Measurements from ENCODE around the gene GRHL1.

Gene GRHL1

DNA sequence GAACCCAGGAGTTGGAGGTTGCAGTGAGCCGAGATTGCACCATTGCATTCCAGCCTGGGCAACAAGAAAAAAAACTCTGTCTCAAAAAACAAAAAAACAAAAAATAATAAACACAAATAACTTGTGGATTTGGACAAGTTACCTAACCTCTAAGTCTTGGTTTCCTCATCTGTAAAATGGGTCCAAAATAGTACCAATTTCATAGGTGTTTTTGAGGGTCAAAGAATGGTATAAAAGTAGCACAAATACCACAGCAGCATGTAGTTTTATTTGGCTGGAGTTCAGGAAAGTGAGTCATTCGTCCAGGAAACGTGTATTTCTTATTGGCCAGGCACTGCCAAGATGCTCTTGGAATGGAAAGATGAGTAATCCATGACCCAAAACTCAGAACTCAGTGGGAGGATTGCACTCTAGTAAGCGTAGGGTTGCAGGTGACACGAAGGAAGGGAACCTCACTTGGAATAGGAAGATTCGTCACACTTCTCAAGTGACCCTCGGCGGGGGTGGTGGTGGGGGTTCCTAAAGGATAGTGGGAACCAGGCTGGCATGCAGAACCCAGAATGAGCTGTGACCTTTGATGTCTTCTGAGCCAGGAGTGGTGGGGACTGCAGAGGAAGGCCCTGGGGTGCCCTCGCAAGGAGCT lies 24.4 kb downstream of the GRHL1 start (continued):
- TF ChIP-seq PRDM10 (tag by site-specific recombination; IDR thresholded peaks at IDR 0.05): peak; percentile 45; the same call in 1 of the 2 replicates

DNA sequence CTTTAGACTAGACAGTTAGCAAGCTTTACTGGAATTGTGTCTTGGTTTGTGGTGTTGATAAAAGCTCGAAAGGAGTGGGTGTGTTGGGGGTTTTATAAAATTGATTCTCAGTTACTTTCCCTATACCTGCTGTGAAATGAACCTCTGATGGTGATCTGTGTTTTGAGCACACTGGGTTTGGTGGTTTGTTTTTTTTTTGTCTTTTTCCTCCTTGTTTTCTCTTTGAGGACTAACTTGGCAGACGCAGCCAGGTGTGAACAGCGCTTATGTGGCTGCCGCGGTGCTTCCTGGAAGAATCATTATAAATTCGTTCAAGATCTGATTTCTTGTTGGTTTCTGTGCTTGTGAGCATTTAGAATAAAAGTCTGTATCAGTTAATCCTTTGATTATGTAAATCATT lies 28.5 kb downstream of the GRHL1 start:
- no peak for TF ChIP-seq ZNF623 (tag by site-specific recombination; IDR thresholded peaks at IDR 0.05)
- no peak for TF ChIP-seq ZNF837 (tag by site-specific recombination; IDR thresholded peaks at IDR 0.05)
- TF ChIP-seq ZNF530 (tag by site-specific recombination; IDR thresholded peaks at IDR 0.05; ENCODE audit: low read depth): no peak
- no peak for TF ChIP-seq ZNF341 (tag by site-specific recombination; IDR thresholded peaks at IDR 0.05; ENCODE audit: low read depth)
- TF ChIP-seq ZNF324 (tag by site-specific recombination; IDR thresholded peaks at IDR 0.05): no peak
- TF ChIP-seq ZNF548 (tag by site-specific recombination; IDR thresholded peaks at IDR 0.05): no peak
- TF ChIP-seq ZNF140 (tag by site-specific recombination; IDR thresholded peaks at IDR 0.05): no peak
- no peak for TF ChIP-seq ZNF132 (tag by site-specific recombination; IDR thresholded peaks at IDR 0.05; ENCODE audit: borderline replicate concordance)
- no peak for TF ChIP-seq ZNF701 (tag by site-specific recombination; IDR thresholded peaks at IDR 0.05)
- no peak for TF ChIP-seq PBX3 (CRISPR knock-in tag; IDR thresholded peaks at IDR 0.05)
- TF ChIP-seq, protein P1, sequence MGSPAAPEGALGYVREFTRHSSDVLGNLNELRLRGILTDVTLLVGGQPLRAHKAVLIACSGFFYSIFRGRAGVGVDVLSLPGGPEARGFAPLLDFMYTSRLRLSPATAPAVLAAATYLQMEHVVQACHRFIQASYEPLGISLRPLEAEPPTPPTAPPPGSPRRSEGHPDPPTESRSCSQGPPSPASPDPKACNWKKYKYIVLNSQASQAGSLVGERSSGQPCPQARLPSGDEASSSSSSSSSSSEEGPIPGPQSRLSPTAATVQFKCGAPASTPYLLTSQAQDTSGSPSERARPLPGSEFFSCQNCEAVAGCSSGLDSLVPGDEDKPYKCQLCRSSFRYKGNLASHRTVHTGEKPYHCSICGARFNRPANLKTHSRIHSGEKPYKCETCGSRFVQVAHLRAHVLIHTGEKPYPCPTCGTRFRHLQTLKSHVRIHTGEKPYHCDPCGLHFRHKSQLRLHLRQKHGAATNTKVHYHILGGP (tag by site-specific recombination; IDR thresholded peaks at IDR 0.05): no peak
- no peak for TF ChIP-seq GFI1B (tag by site-specific recombination; IDR thresholded peaks at IDR 0.05)
- TF ChIP-seq ZNF114 (tag by site-specific recombination; IDR thresholded peaks at IDR 0.05): no peak
- TF ChIP-seq SETDB1 (IDR thresholded peaks at IDR 0.05; ENCODE audit: insufficient read length, low read length): no peak
- TF ChIP-seq, protein P2, sequence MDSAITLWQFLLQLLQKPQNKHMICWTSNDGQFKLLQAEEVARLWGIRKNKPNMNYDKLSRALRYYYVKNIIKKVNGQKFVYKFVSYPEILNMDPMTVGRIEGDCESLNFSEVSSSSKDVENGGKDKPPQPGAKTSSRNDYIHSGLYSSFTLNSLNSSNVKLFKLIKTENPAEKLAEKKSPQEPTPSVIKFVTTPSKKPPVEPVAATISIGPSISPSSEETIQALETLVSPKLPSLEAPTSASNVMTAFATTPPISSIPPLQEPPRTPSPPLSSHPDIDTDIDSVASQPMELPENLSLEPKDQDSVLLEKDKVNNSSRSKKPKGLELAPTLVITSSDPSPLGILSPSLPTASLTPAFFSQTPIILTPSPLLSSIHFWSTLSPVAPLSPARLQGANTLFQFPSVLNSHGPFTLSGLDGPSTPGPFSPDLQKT (IDR thresholded peaks at IDR 0.05; ENCODE audit: borderline replicate concordance, low read depth, low read length): no peak
- no peak for TF ChIP-seq ZNF146 (tag by site-specific recombination; IDR thresholded peaks at IDR 0.05)
- no peaks in the 10 kb centered on the region for H3K9me3 ChIP-seq (ENCODE audit: control insufficient read depth, insufficient read depth, low read depth, low read length)
- ChIA-PET POLR2A (no interaction called here), CTCF (no interaction called here)
- peaks cover 3% of the 10 kb centered on the region; the same call in 1 of the 2 replicates for H3K4me1 ChIP-seq (ENCODE audit: control insufficient read depth, insufficient read depth, low read length)
- H3K27ac ChIP-seq (ENCODE audit: extremely low read depth, low read depth, low read length): no peak overlapping the region
- no peak overlapping the region for H3K4me3 ChIP-seq (ENCODE audit: low read depth, low read length)
- peaks cover 10 to 14% of the 10 kb centered on the region in 2 experiments; a peak in 2 of 3 replicates for H3K36me3 ChIP-seq (ENCODE audit: control insufficient read depth in 2 of 2, insufficient read depth in 1 of 2, low read length in 2 of 2)
